H1 (cell line): ENCODE measurements around the gene NF1. TPM values are rescaled to one million over a fixed set of nuclear protein-coding genes. Genes with fewer than 3 reads are reported as not detected.

Experiments
- CTCF ChIA-PET: fragments of 300-600 bp; sonication (Branson Sonifier 250); formaldehyde crosslinking; loops from one replicate; lab custom pipeline; 2021; ENCODE audit not compliant: partially characterized antibody; lab: Charles Lee
- POLR2A ChIA-PET: fragments of 300-600 bp; sonication (Branson Sonifier 250); formaldehyde crosslinking; loops from one replicate; lab custom pipeline; 2021; ENCODE audit warnings: inconsistent platforms; ENCODE audit not compliant: partially characterized antibody; lab: Charles Lee
- DNase-seq, 2 experiments: peaks; one replicate each; pipeline versions ENCODE4 v3.0.0 to v3.0.0-alpha.2; 2010 to 2022; ENCODE audit warnings: low spot score in 2 of 2, low read depth in 1 of 2, mixed read lengths in 1 of 2
- FAIRE-seq: peaks from 2 replicates; lab custom pipeline; 2011; peaks lifted over from hg19 to GRCh38; lab: Jason Lieb, UNC
- H2AFZ ChIP-seq: 2 replicates; pipeline ENCODE4 v1.8.1; 2012; ENCODE audit warnings: low read length, inconsistent platforms
- H2AK5ac ChIP-seq: 2 replicates; pipeline ENCODE4 v1.6.1; 2013; ENCODE audit warnings: low read depth, low read length
- H2BK120ac ChIP-seq: replicated peaks from 2 replicates; pipeline ENCODE3; 2013; ENCODE audit warnings: low read depth, low read length, inconsistent platforms
- H2BK12ac ChIP-seq: 2 replicates; pipeline ENCODE4 v1.6.1; 2013; ENCODE audit warnings: low read depth, low read length
- H2BK15ac ChIP-seq: 2 replicates; pipeline ENCODE4 v1.6.1; 2013; ENCODE audit warnings: low read length
- H2BK20ac ChIP-seq: 2 replicates; pipeline ENCODE4 v1.6.1; 2013; ENCODE audit warnings: low read length
- H2BK5ac ChIP-seq: 2 replicates; pipeline ENCODE4 v1.6.1; 2013; ENCODE audit warnings: low read depth, low read length
- H3K14ac ChIP-seq: 2 replicates; pipeline ENCODE4 v1.6.1; 2013; ENCODE audit warnings: inconsistent platforms; ENCODE audit not compliant: insufficient read length
- H3K18ac ChIP-seq: 2 replicates; pipeline ENCODE4 v1.6.1; 2013; ENCODE audit warnings: low read length; ENCODE audit errors: extremely low read depth
- H3K23ac ChIP-seq: 2 replicates; pipeline ENCODE4 v1.6.1; 2013; ENCODE audit warnings: inconsistent platforms; ENCODE audit not compliant: insufficient read length
- H3K23me2 ChIP-seq: 2 replicates; pipeline ENCODE4 v1.6.1; 2013; ENCODE audit warnings: low read depth, low read length
- H3K27ac ChIP-seq: 2 replicates; pipeline ENCODE4 v1.6.1; 2011; ENCODE audit warnings: low read depth, low read length, inconsistent platforms
- H3K27me3 ChIP-seq, 4 experiments: replicated peaks in 1 of 4; 1 replicate in 1 of 4; 2 replicates in 3 of 4; pipeline versions ENCODE4 v1.6.1 to v1.8.1; 2011 to 2013; ENCODE audit warnings: low read length in 3 of 4, mild to moderate bottlenecking in 3 of 4, inconsistent platforms in 2 of 4, mixed read lengths in 2 of 4, moderate library complexity in 1 of 4; ENCODE audit not compliant: control insufficient read depth in 3 of 4, insufficient read depth in 3 of 4; ENCODE audit errors: extremely low read depth in 1 of 4
- H3K36me3 ChIP-seq, 4 experiments: 2 replicates each; pipeline versions ENCODE4 v1.6.1 to v1.8.1; 2011 to 2013; ENCODE audit warnings: mild to moderate bottlenecking in 4 of 4, low read length in 3 of 4, moderate library complexity in 2 of 4, control low read depth in 1 of 4, inconsistent platforms in 1 of 4; ENCODE audit not compliant: insufficient read depth in 4 of 4, control insufficient read depth in 2 of 4
- H3K4ac ChIP-seq: replicated peaks from 2 replicates; pipeline ENCODE3; 2013; ENCODE audit warnings: low read length, low read depth, mixed read lengths, inconsistent platforms; ENCODE audit not compliant: insufficient read length
- H3K4me1 ChIP-seq, 4 experiments: replicated peaks in 1 of 4; 1 replicate in 1 of 4; 2 replicates in 3 of 4; pipeline versions ENCODE4 v1.6.1 to v1.8.1; 2011 to 2013; ENCODE audit warnings: low read length in 3 of 4, inconsistent platforms in 2 of 4, mixed read lengths in 1 of 4; ENCODE audit not compliant: insufficient read depth in 4 of 4, control insufficient read depth in 3 of 4
- H3K4me2 ChIP-seq, 2 experiments: 2 replicates each; pipeline versions ENCODE4 v1.6.1 to v1.8.1; 2011 to 2013; ENCODE audit warnings: low read depth in 2 of 2, low read length in 2 of 2, control low read depth in 1 of 2, inconsistent platforms in 1 of 2, mild to moderate bottlenecking in 1 of 2; ENCODE audit not compliant: insufficient read depth in 1 of 2
- H3K4me3 ChIP-seq, 4 experiments: fragments of 200-600, 300-600 bp in 1 of 4; sonication (generic), shearing (Covaris generic), sonication (Bioruptor Twin) in 1 of 4; 2 replicates each; pipeline versions ENCODE4 v1.5.1 to v1.8.1; 2011 to 2016; ENCODE audit warnings: low read length in 4 of 4, low read depth in 3 of 4, control low read depth in 2 of 4, inconsistent platforms in 2 of 4, mild to moderate bottlenecking in 2 of 4, mixed read lengths in 1 of 4, moderate library complexity in 1 of 4; ENCODE audit not compliant: insufficient read depth in 2 of 4; ENCODE audit errors: extremely low read depth in 1 of 4
- H3K56ac ChIP-seq: replicated peaks from 2 replicates; pipeline ENCODE3; 2013; ENCODE audit warnings: low read depth, mild to moderate bottlenecking, mixed read lengths, low read length, inconsistent platforms; ENCODE audit not compliant: insufficient read length
- H3K79me1 ChIP-seq: 2 replicates; pipeline ENCODE4 v1.6.1; 2013; ENCODE audit warnings: low read depth, low read length, control low read depth
- H3K79me2 ChIP-seq, 2 experiments: 2 replicates each; pipeline versions ENCODE4 v1.6.1 to v1.8.1; 2012 to 2013; ENCODE audit warnings: low read length in 2 of 2, mild to moderate bottlenecking in 2 of 2, inconsistent platforms in 1 of 2; ENCODE audit not compliant: insufficient read depth in 2 of 2, control insufficient read depth in 1 of 2
- H3K9ac ChIP-seq, 4 experiments: replicated peaks in 1 of 4; 1 replicate in 1 of 4; 2 replicates in 3 of 4; pipeline versions ENCODE4 v1.6.1 to v1.8.1; 2011 to 2013; ENCODE audit warnings: low read depth in 3 of 4, low read length in 3 of 4, control low read depth in 2 of 4, mild to moderate bottlenecking in 2 of 4, moderate library complexity in 2 of 4, inconsistent platforms in 1 of 4; ENCODE audit errors: extremely low read depth in 1 of 4
- H3K9me3 ChIP-seq, 2 experiments: 2 replicates each; pipeline versions ENCODE4 v1.6.1 to v1.8.1; 2012 to 2013; ENCODE audit warnings: mild to moderate bottlenecking in 2 of 2, moderate library complexity in 2 of 2, control low read depth in 1 of 2, inconsistent platforms in 1 of 2, low read depth in 1 of 2, low read length in 1 of 2, mixed read lengths in 1 of 2; ENCODE audit not compliant: insufficient read depth in 2 of 2
- H4K20me1 ChIP-seq, 2 experiments: replicated peaks in 1 of 2; 2 replicates each; pipeline versions ENCODE3 to v1.8.1; 2011 to 2013; ENCODE audit warnings: inconsistent platforms in 2 of 2, low read length in 2 of 2, mild to moderate bottlenecking in 1 of 2; ENCODE audit not compliant: insufficient read depth in 2 of 2, control insufficient read depth in 1 of 2
- H4K5ac ChIP-seq: 2 replicates; pipeline ENCODE4 v1.6.1; 2013; ENCODE audit warnings: low read length, low read depth, mixed read lengths, inconsistent platforms; ENCODE audit not compliant: insufficient read length
- H4K8ac ChIP-seq: 2 replicates; pipeline ENCODE4 v1.8.0; 2013; ENCODE audit warnings: mild to moderate bottlenecking, moderate library complexity, low read length, inconsistent platforms; ENCODE audit not compliant: insufficient read depth; ENCODE audit errors: extremely low read depth
- H4K91ac ChIP-seq: replicated peaks from 2 replicates; pipeline ENCODE3; 2013; ENCODE audit warnings: low read length, mixed read lengths, inconsistent platforms; ENCODE audit not compliant: insufficient read length
- E2F6 ChIP-seq: IDR thresholded peaks from 2 replicates; pipeline ENCODE4 v1.6.1; 2012; ENCODE audit warnings: inconsistent platforms
- GTF2F1 ChIP-seq: IDR thresholded peaks from 2 replicates; pipeline ENCODE4 v1.6.1; 2012; ENCODE audit warnings: low read depth, low read length, improper control_type of control experiment, borderline replicate concordance
- POLR2A ChIP-seq, 2 experiments: IDR thresholded peaks; 1 replicate in 1 of 2; 2 replicates in 1 of 2; pipeline ENCODE4 v1.6.1; 2011; ENCODE audit warnings: low read depth in 2 of 2, low read length in 2 of 2, mild to moderate bottlenecking in 2 of 2; ENCODE audit errors: control extremely low read depth in 1 of 2
- RFX5 ChIP-seq: IDR thresholded peaks from 2 replicates; pipeline ENCODE4 v1.6.1; 2011; ENCODE audit warnings: low read depth, low read length, improper control_type of control experiment, borderline replicate concordance
- TAF7 ChIP-seq: optimal IDR thresholded peaks from 2 replicates; pipeline ENCODE3; 2011; ENCODE audit warnings: low read depth, mild to moderate bottlenecking, inconsistent platforms, low read length, moderate library complexity, borderline replicate concordance
- WGBS, 2 experiments: shearing (Covaris generic) in 1 of 2; methylation state at CpG; one replicate each; pipeline versions ENCODE4 v1.1.6 to v1.1.7; 2013 to 2015; ENCODE audit warnings: low lambda C conversion rate in 2 of 2, mixed read lengths in 2 of 2, inconsistent platforms in 1 of 2, low coverage in 1 of 2, missing lambda C conversion rate in 1 of 2; ENCODE audit not compliant: insufficient replicate concordance in 2 of 2, insufficient coverage in 1 of 2, insufficient read length in 1 of 2; ENCODE audit errors: extremely low coverage in 1 of 2, missing lambda C conversion rate in 1 of 2; 5-methylcytosine and 5-hydroxymethylcytosine counted together
- polyA plus RNA-seq, 7 experiments: library from polyadenylated mRNA; depleted of rRNA in 3 of 7; stranded (reverse) in 5 of 7; unstranded in 2 of 7; fragments of >200 nt in 5 of 7; fragments of 200-250 nt in 2 of 7; gene quantifications; 1 replicate in 5 of 7; 2 replicates in 1 of 7; 4 replicates in 1 of 7; pipeline versions ENCODE4 v1.2.1 to v1.2.3, GENCODE V29; 2011 to 2013; ENCODE audit warnings: missing spikeins in 2 of 7, mixed read lengths in 2 of 7
- total RNA-seq: library from RNA; stranded (reverse); fragmentation: NEBNext Ultra II Directional; extraction: Animal tissue kit (Norgen Biotek cat#: 25700); gene quantifications from 2 replicates; pipeline ENCODE4 v1.2.1, GENCODE V29; 2021

The NF1 gene
- total and polyA plus RNA-seq, 2 of the 8 experiments (the other 6 are each of a cell fraction or from before 2014, with no cell fraction given) = 19.3 to 29.6 TPM

GRCh38 chr17:31051506-31051905, 43.3 kb upstream of the NF1 start:
- H3K27ac ChIP-seq = no peak overlapping the region

More at GRCh38 chr17:31051506-31051905, 43.3 kb upstream of the NF1 start:
- Histone ChIP-seq H3K14ac (no peak overlapping the region), H2BK15ac (no peak overlapping the region), H3K23ac (no peak overlapping the region), H3K9ac (no peak overlapping the region), H3K56ac (no peak overlapping the region), H2BK20ac (no peak overlapping the region), H2BK120ac (no peak overlapping the region), H3K4me2 (no peak overlapping the region), H3K4ac (no peak overlapping the region), H2BK12ac (no peak overlapping the region), H2AK5ac (no peak overlapping the region), H3K79me2 (no peaks in the 10 kb centered on the region), H3K27me3 (no peaks in the 10 kb centered on the region), H4K5ac (no peak overlapping the region), H3K4me1 (no peaks in the 10 kb centered on the region), H4K8ac (no peak overlapping the region), H3K4me3 (no peak overlapping the region), H2BK5ac (no peak overlapping the region), H4K20me1 (no peaks in the 10 kb centered on the region), H3K18ac (no peak overlapping the region), H3K23me2 (no peaks in the 10 kb centered on the region), H3K9me3 (no peaks in the 10 kb centered on the region), H4K91ac (no peak overlapping the region), H3K36me3 (no peaks in the 10 kb centered on the region), H2AFZ (no peak overlapping the region), H3K79me1 (no peaks in the 10 kb centered on the region)
- POLR2A ChIA-PET = no interaction called here
- CTCF ChIA-PET = interaction anchor here (0.8 to 4.9 kb wide), 4 partner anchors 9 to 157 kb away, joined by 3 to 26 read pairs (median 5); no protein-coding TSS in a partner anchor
- 76% methylated on average over 2 of the region's 2 CpGs; no CpG with 5 or more reads in 1 of the 2 experiments for WGBS, 2 experiments
- FAIRE-seq (no peak), DNase-seq (no peak)
- no peak for TF ChIP-seq RFX5
- TF ChIP-seq GTF2F1 = no peak
- no peak for TF ChIP-seq POLR2A (IDR thresholded peaks at IDR 0.05; ENCODE audit: control extremely low read depth in 1 of 2, low read depth in 2 of 2, low read length in 2 of 2)
- TF ChIP-seq E2F6 = no peak
- TF ChIP-seq TAF7 = no peak
